ENCODE measurements around the gene PLCH1. TPM values are rescaled to one million over a fixed set of nuclear protein-coding genes. Genes with fewer than 3 reads are reported as not detected.

Gene PLCH1
- total RNA-seq, 4 donors from 2014 or later = under 0.01 TPM; not detected in 3

GRCh38 chr3:155339052-155339451, 405.8 kb downstream of the PLCH1 start:
- TF ChIP-seq CTCF (IDR thresholded peaks at IDR 0.05; ENCODE audit: low read depth) = no peak

GRCh38 chr3:155335724-155336354, 409.0 kb downstream of the PLCH1 start:
- TF ChIP-seq CTCF (IDR thresholded peaks at IDR 0.05; ENCODE audit: low read depth) = no peak

DNA sequence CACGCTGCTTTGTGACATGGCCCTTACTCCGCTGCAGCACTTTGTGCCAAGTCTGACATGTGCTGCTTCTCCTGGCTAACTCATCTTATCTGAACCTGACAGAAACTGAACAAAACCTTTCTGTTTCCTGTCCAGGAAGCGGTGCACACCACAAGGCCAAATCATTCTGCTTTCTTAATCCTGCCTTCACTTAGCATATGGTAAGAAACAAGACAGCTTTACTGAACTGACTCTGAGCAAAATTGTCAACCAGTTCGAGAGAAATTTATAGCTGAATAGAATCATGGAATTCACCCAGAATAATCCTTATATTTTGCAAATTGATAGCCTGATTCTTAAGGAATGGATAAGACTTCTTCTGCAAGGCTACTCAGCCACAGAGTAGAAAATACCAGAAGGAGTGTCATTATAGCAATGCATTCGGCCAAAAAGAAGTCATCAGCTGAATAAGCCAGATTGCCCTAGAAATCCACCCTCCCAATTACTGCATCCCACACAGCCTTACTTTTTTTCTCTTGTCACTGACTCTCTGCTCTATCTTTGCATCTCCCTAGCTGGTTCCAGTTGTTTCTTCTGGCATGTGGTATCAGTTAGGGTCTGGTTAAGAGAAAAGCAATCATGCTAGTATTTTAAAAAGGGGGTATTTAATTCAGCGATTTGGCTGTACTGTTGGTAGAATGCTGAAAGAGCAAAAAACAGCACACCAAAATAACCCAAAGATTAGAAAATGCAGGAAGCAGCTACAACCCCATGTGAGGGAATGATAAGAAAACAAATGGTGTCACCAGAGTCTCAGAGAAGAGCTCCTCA, 409.8 kb downstream of the PLCH1 start:
- no peak for TF ChIP-seq CTCF (IDR thresholded peaks at IDR 0.05; ENCODE audit: low read depth)

DNA sequence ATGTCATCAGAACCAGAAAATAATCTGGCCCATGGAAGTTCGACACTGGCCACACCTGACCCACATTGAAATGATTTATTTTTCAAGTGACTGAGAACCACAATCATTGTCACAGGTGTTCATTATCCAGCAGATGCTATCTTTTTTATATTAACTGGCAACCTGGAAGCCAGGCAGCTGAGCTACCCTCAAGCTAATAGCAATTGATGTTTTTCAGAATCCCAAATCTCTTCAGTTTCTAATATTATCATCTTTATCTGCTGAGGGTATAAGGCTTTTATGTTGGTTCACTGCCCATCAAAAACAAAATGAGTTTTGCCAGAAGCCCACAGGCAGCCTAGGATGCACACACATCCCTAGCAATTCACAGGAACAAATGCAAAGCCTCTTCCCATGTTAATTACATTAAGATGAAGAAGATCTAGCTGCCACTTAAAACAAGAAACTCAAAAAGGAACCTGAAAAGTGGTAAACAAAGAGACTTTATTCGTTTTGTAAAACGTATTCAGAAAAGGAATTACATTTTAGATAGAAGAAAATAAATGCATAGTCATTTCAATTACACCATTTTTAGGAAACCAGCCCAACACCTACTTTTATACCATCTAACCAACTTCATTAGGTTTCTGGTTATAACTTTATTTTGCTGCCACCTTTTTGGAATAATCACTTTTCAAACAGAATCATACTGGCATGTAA, 410.5 kb downstream of the PLCH1 start:
- TF ChIP-seq CTCF (IDR thresholded peaks at IDR 0.05; ENCODE audit: low read depth) = no peak

DNA sequence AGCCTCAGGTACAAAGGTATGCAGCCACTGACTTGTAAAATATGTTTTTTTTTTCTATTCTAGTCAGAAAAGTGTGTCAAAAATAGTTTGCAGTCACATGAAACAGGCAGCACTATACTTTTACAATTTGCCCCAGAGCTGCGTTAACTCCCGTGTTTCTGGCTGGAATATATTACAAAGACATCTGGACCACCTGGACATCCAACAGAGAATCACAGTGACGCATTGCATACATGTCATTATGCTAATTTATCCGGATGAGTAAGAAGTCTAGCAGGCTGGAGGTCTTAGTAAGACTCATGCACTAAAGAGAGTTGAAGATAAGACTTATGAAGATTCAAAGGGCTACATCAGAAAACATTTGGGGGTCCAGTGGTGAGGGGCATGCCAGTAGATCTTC, 412.2 kb downstream of the PLCH1 start:
- TF ChIP-seq CTCF (IDR thresholded peaks at IDR 0.05; ENCODE audit: low read depth) = no peak

DNA sequence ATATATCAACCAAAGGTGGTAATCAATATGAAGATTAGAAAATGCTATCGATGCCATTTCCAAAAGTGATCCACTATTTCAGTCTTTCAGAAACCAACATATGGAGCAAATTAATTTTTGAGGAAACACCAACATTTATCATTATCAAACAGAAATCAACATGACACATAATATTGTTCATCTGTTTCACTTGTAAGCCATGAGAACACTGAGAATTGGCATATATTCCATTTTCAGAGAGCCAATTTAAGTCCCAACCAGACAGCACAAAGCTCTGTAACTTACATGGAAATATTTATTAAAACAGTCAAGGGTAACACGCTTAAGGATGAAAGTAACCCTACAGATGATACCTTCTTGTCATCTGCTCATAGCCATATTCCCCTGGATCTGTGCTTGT, 413.8 kb downstream of the PLCH1 start:
- no peak for TF ChIP-seq CTCF (IDR thresholded peaks at IDR 0.05; ENCODE audit: low read depth)

- TF ChIP-seq CTCF (IDR thresholded peaks at IDR 0.05; ENCODE audit: low read depth) = no peak
Observed at GRCh38 chr3:155330370-155330769, 414.5 kb downstream of the PLCH1 start.
